Measurements from ENCODE around the gene FMN2. TPM values are rescaled to one million over a fixed set of nuclear protein-coding genes. Genes with fewer than 3 reads are reported as not detected.

The FMN2 gene
- total RNA-seq, 1 donor: 11.2 TPM

DNA sequence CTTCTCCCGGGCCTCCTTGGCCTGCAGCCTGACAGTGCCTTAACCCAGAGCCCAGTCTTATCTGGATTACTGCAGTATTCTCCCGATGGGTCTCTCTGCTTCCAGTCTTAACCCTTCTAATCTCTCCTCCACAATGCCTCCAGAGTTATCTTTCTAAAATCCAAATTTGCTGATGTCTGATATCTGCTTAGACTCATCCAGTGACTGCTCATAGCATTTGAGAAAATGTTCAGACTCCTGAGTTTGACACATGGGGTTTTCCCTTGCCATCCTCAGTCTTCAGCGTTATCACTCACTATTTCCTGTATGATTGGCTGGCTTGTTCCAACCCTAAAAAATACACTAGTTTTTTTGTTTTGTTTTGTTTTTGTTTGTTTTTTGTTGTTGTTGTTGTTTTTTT is 102.0 kb downstream of the FMN2 start:
- no peaks in the 10 kb centered on the region for H3K36me3 ChIP-seq (ENCODE audit: insufficient read depth, low read length)
- H3K4me1 ChIP-seq (ENCODE audit: insufficient read depth, low read length): peaks cover 22% of the 10 kb centered on the region
- peak; percentile 22 for DNase-seq (ENCODE audit: insufficient read length, low spot score, missing footprints)
- H4K20me1 ChIP-seq (ENCODE audit: insufficient read depth, low read length): no peaks in the 10 kb centered on the region
- TF ChIP-seq, protein P1, sequence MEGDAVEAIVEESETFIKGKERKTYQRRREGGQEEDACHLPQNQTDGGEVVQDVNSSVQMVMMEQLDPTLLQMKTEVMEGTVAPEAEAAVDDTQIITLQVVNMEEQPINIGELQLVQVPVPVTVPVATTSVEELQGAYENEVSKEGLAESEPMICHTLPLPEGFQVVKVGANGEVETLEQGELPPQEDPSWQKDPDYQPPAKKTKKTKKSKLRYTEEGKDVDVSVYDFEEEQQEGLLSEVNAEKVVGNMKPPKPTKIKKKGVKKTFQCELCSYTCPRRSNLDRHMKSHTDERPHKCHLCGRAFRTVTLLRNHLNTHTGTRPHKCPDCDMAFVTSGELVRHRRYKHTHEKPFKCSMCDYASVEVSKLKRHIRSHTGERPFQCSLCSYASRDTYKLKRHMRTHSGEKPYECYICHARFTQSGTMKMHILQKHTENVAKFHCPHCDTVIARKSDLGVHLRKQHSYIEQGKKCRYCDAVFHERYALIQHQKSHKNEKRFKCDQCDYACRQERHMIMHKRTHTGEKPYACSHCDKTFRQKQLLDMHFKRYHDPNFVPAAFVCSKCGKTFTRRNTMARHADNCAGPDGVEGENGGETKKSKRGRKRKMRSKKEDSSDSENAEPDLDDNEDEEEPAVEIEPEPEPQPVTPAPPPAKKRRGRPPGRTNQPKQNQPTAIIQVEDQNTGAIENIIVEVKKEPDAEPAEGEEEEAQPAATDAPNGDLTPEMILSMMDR (IDR thresholded peaks at IDR 0.05; ENCODE audit: extremely low read depth, low read depth, low read length): no peak
- no peak overlapping the region for H3K4me3 ChIP-seq (ENCODE audit: insufficient read depth, low read length)
- H3K9me3 ChIP-seq (ENCODE audit: low read depth, low read length): no peaks in the 10 kb centered on the region
- H3K79me2 ChIP-seq (ENCODE audit: insufficient read depth, low read length): peaks cover 14% of the 10 kb centered on the region
- peak overlapping the region; percentile 12 for H3K27ac ChIP-seq (ENCODE audit: low read depth, low read length)
- H2AFZ ChIP-seq (ENCODE audit: low read length): no peak overlapping the region
- no peaks in the 10 kb centered on the region for H3K27me3 ChIP-seq (ENCODE audit: insufficient read depth, low read length)
- H3K4me2 ChIP-seq (ENCODE audit: insufficient read depth, low read length): no peak overlapping the region

DNA sequence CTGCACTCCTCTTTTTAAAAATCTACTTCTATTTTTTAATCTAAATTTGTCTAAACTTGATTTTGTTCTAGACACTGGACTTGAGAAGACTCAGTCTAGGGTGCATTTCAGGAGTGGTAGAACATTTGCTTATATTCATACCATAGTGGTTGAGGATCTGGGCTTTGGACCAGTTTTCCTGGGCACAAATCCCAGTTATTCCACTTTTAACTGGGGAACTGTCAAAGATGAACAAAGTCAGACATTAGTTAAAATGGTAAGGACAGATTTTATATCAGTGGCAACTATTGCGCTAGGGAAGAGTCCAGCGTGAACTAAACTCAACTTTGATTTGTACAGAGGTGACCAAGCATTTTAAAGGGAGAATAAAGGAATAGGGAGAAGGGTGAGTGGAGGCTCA is 102.4 kb downstream of the FMN2 start:
- DNase-seq (ENCODE audit: insufficient read length, low spot score, missing footprints): peak; percentile 56
- H3K27me3 ChIP-seq (ENCODE audit: insufficient read depth, low read length): no peaks in the 10 kb centered on the region
- H3K4me1 ChIP-seq (ENCODE audit: insufficient read depth, low read length): peaks cover 22% of the 10 kb centered on the region
- peak overlapping the region; percentile 12 for H3K27ac ChIP-seq (ENCODE audit: low read depth, low read length)
- H3K36me3 ChIP-seq (ENCODE audit: insufficient read depth, low read length): no peaks in the 10 kb centered on the region
- H4K20me1 ChIP-seq (ENCODE audit: insufficient read depth, low read length): no peaks in the 10 kb centered on the region
- TF ChIP-seq, protein P1 (IDR thresholded peaks at IDR 0.05; ENCODE audit: extremely low read depth, low read depth, low read length): no peak
- peaks cover 14% of the 10 kb centered on the region for H3K79me2 ChIP-seq (ENCODE audit: insufficient read depth, low read length)
- H3K4me2 ChIP-seq (ENCODE audit: insufficient read depth, low read length): no peak overlapping the region
- H2AFZ ChIP-seq (ENCODE audit: low read length): no peak overlapping the region
- no peak overlapping the region for H3K4me3 ChIP-seq (ENCODE audit: insufficient read depth, low read length)
- H3K9me3 ChIP-seq (ENCODE audit: low read depth, low read length): no peaks in the 10 kb centered on the region

DNA sequence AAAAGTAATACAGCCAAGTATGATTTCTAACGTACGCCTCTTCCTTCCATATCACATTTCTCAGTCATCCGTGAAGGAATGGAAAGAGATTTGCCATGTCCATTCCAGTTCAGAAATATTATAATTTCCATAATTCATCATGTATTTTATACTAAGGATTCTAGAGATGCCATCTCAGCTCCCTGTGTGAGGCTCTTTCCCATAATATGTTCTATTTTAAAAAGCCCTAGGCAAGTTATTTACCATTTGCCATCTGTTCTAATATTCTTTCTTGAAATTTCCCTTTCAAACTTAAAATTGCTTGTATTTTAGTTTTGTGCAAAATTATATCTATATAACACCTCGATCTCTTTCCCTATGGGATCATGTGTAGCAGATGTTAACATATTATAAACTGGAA is 106.7 kb downstream of the FMN2 start:
- Histone ChIP-seq H2AFZ (ENCODE audit: low read length) (no peak overlapping the region), H3K27me3 (ENCODE audit: insufficient read depth, low read length) (no peaks in the 10 kb centered on the region), H3K27ac (ENCODE audit: low read depth, low read length) (no peak overlapping the region), H3K79me2 (ENCODE audit: insufficient read depth, low read length) (peaks cover 17% of the 10 kb centered on the region), H4K20me1 (ENCODE audit: insufficient read depth, low read length) (no peaks in the 10 kb centered on the region), H3K9me3 (ENCODE audit: low read depth, low read length) (peaks cover 3% of the 10 kb centered on the region), H3K4me1 (ENCODE audit: insufficient read depth, low read length) (peaks cover 23% of the 10 kb centered on the region), H3K4me2 (ENCODE audit: insufficient read depth, low read length) (no peak overlapping the region), H3K4me3 (ENCODE audit: insufficient read depth, low read length) (no peak overlapping the region), H3K36me3 (ENCODE audit: insufficient read depth, low read length) (peaks cover 9% of the 10 kb centered on the region)
- TF ChIP-seq, protein P1 (IDR thresholded peaks at IDR 0.05; ENCODE audit: extremely low read depth, low read depth, low read length): no peak
- no peak for DNase-seq (ENCODE audit: insufficient read length, low spot score, missing footprints)

DNA sequence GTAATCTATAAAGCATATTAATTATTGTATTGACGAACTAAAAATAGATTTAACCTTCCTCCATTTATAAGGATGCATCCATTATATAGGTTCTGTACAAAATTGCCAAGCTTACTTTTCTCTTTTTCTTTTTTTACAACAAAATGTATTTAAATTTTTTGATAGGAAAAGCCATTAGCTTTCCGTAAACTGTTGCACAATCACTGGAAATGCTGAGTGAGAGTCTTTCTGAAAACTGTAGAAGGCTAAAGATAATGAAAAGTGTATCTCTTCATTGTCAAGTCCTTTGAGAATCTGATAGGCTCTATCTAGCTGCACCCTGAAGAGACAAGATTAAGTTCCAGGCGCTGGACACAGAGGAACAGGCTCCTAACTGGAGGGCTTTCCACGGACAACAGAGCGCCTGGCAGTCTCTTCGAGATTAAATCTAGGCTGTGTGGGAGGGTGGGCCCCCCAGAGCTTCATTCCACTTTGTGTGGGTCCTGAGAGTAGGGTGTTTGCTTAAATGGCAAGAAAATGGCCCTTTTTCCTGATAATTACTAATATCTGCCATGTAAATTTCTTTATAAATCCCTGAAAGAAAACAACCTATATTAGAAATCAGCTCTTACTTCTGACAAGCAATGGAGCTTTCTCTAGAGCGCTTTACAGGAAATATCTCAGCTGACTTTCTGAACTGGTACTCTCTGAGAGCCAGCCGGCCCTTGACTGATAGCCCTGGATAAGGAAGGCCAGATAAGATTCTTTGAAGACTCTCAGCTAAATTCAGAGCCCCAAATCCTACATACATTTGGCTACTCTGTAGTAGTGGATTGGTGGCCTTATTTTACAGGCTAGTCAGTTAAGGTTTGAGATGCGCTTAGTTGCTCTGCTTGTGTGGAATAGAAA is 108.3 kb downstream of the FMN2 start:
- H3K27ac ChIP-seq (ENCODE audit: low read depth, low read length): peak overlapping the region; percentile 38
- H3K4me2 ChIP-seq (ENCODE audit: insufficient read depth, low read length): no peak overlapping the region
- no peaks in the 10 kb centered on the region for H3K27me3 ChIP-seq (ENCODE audit: insufficient read depth, low read length)
- TF ChIP-seq, protein P1 (IDR thresholded peaks at IDR 0.05; ENCODE audit: extremely low read depth, low read depth, low read length): no peak
- peaks cover 9% of the 10 kb centered on the region for H3K36me3 ChIP-seq (ENCODE audit: insufficient read depth, low read length)
- H3K4me1 ChIP-seq (ENCODE audit: insufficient read depth, low read length): peaks cover 12% of the 10 kb centered on the region
- DNase-seq (ENCODE audit: insufficient read length, low spot score, missing footprints): peak; percentile 14
- H4K20me1 ChIP-seq (ENCODE audit: insufficient read depth, low read length): no peaks in the 10 kb centered on the region
- H3K9me3 ChIP-seq (ENCODE audit: low read depth, low read length): peaks cover 3% of the 10 kb centered on the region
- no peak overlapping the region for H3K4me3 ChIP-seq (ENCODE audit: insufficient read depth, low read length)
- no peak overlapping the region for H2AFZ ChIP-seq (ENCODE audit: low read length)
- peaks cover 16% of the 10 kb centered on the region for H3K79me2 ChIP-seq (ENCODE audit: insufficient read depth, low read length)
